Esophagus muscularis mucosa (tissue), 4 donors: ENCODE data around the gene NACA. TPM values are rescaled to one million over a fixed set of nuclear protein-coding genes. Genes with fewer than 3 reads are reported as not detected.

Experiments used
- DNase-seq: peaks from one replicate; pipeline ENCODE4 v3.0.0-alpha.2; 2017; ENCODE audit errors: extremely low spot score
- H3K27ac ChIP-seq, 4 donors: fragments of 200-600 bp; sonication (generic); replicated peaks in 1 of 4; 1 replicate in 3 of 4; 2 replicates in 1 of 4; pipeline ENCODE4 v1.5.1; 2016 to 2019; ENCODE audit warnings: mild to moderate bottlenecking in 1 of 4
- H3K27me3 ChIP-seq, 4 donors: fragments of 200-600 bp; sonication (generic); one replicate each; pipeline versions ENCODE4 v1.5.1 to v1.6.0; 2016 to 2019
- H3K36me3 ChIP-seq, 4 donors: fragments of 200-600 bp; sonication (generic); one replicate each; pipeline ENCODE4 v1.5.1; 2016 to 2019
- H3K4me1 ChIP-seq, 4 donors: fragments of 200-600 bp; sonication (generic); one replicate each; pipeline ENCODE4 v1.5.1; 2016 to 2019
- H3K4me3 ChIP-seq, 4 donors: fragments of 200-600 bp; sonication (generic); 1 replicate in 2 of 4; 2 replicates in 2 of 4; pipeline ENCODE4 v1.5.1; 2016 to 2019; ENCODE audit warnings: mild to moderate bottlenecking in 4 of 4, moderate library complexity in 1 of 4
- H3K9me3 ChIP-seq, 4 donors: fragments of 200-600 bp; sonication (generic); 1 replicate in 3 of 4; 2 replicates in 1 of 4; pipeline ENCODE4 v1.5.1; 2016 to 2019
- EP300 ChIP-seq: sonication (generic); formaldehyde crosslinking; IDR thresholded peaks from one replicate; pipeline ENCODE4 v1.6.1; 2017; ENCODE audit warnings: antibody characterized with exemption
- POLR2A ChIP-seq: fragments of 450-650 bp; IDR thresholded peaks from one replicate; pipeline ENCODE4 v1.6.1; 2017; ENCODE audit warnings: antibody characterized with exemption, moderate library complexity, mild to moderate bottlenecking, low read depth
- POLR2AphosphoS5 ChIP-seq, 2 donors: sonication (generic); formaldehyde crosslinking; IDR thresholded peaks; one replicate each; pipeline ENCODE4 v1.6.1; 2017; ENCODE audit warnings: antibody characterized with exemption in 2 of 2
- WGBS: methylation state at CpG from one replicate; pipeline ENCODE4 v1.1.5; 2018; 5-methylcytosine and 5-hydroxymethylcytosine counted together
- intact Hi-C: fragments of 100-400 bp; cut with DNase I; formaldehyde crosslinking; loops from one replicate; pipeline ENCODE4 v1.15.1; 2023
- total RNA-seq, 4 donors: library from RNA; depleted of rRNA; stranded (reverse); fragments of >200 nt; gene quantifications; one replicate each; pipeline versions ENCODE4 v1.1.0 to v1.2.1, GENCODE V29; 2016
- TF ChIP-seq, protein P1 (sequence below), 3 experiments: fragments of 200-600 bp in 2 of 3; fragments of 450-650 bp in 1 of 3; sonication (generic) in 2 of 3; IDR thresholded peaks; one replicate each; pipeline ENCODE4 v1.5.1; 2017 to 2019; ENCODE audit warnings: antibody characterized with exemption in 3 of 3, mild to moderate bottlenecking in 2 of 3, moderate library complexity in 1 of 3

The NACA gene
- total RNA-seq, 4 donors from 2014 or later = 913 to 1,477 (median 1,221) TPM

DNA sequence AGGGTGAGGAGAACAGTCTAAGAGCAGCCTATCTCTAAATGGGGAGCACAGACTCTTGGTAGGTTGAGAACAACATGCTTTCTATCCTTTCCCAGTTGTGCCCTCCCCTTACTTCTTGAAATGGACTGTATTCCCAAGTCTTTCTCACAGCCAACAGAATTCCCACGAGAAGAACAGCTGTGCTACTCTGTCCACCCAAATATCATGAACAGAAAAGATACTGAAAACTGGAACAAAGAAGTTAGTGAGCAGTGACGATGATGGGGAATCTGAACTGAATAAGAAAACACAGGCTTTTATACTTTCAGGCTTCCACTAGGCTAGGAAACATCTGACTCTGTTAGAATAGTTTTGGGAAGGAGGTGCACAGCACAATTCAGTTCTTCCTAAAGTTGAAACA is 3.4 kb downstream of the NACA start:
- Histone ChIP-seq H3K27ac (peak overlapping the region in 3 of 4 donors; percentile 13 to 95 (median 49)), H3K4me3 (peak overlapping the region in 3 of 4 donors; percentile 16 to 96 (median 83)), H3K27me3 (no peaks in the 10 kb centered on the region), H3K4me1 (peaks cover 76 to 85% (median 83%) of the 10 kb centered on the region in 4 donors), H3K9me3 (no peaks in the 10 kb centered on the region), H3K36me3 (peaks cover 8 to 52% (median 37%) of the 10 kb centered on the region in 4 donors)
- no peak for DNase-seq
- TF ChIP-seq POLR2A (no peak), POLR2AphosphoS5 (IDR thresholded peaks at IDR 0.05) (no peak), EP300 (no peak)
- TF ChIP-seq, protein P1, sequence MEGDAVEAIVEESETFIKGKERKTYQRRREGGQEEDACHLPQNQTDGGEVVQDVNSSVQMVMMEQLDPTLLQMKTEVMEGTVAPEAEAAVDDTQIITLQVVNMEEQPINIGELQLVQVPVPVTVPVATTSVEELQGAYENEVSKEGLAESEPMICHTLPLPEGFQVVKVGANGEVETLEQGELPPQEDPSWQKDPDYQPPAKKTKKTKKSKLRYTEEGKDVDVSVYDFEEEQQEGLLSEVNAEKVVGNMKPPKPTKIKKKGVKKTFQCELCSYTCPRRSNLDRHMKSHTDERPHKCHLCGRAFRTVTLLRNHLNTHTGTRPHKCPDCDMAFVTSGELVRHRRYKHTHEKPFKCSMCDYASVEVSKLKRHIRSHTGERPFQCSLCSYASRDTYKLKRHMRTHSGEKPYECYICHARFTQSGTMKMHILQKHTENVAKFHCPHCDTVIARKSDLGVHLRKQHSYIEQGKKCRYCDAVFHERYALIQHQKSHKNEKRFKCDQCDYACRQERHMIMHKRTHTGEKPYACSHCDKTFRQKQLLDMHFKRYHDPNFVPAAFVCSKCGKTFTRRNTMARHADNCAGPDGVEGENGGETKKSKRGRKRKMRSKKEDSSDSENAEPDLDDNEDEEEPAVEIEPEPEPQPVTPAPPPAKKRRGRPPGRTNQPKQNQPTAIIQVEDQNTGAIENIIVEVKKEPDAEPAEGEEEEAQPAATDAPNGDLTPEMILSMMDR (IDR thresholded peaks at IDR 0.05) = no peak
- WGBS = 27% methylated on average over 2 of the region's 2 CpGs
- intact Hi-C loops = no loop called here

DNA sequence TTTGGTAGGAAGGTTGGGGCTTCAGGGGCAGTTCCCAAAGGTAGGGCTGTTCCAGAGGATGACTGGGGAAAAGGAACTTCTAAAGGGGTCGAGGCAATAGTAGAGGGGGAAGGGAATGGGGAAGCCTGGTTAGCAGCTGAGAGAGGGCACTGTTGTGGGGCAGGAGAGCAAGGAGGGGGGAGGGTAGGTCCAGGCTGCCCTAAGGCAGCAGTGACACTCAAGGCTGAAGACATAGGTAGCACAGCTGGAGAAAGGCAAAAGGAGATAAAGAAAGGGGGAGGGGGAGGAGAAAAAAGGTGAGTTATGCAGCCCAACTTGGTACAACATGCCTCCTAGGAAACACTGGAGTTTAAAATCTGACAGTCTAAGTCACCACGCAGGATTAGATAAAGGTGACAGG is 3.9 kb downstream of the NACA start:
- H3K36me3 ChIP-seq = peaks cover 8 to 57% (median 42%) of the 10 kb centered on the region in 4 donors
- DNase-seq = no peak
- H3K4me3 ChIP-seq = peak overlapping the region in 1 of 4 donors; percentile 3
- H3K27ac ChIP-seq = peak overlapping the region in 2 of 4 donors; percentile 49 to 95
- peaks cover 79 to 87% (median 86%) of the 10 kb centered on the region in 4 donors for H3K4me1 ChIP-seq
- intact Hi-C loops = no loop called here
- H3K27me3 ChIP-seq = no peaks in the 10 kb centered on the region
- H3K9me3 ChIP-seq = no peaks in the 10 kb centered on the region
- WGBS = 51% methylated on average over 2 of the region's 2 CpGs
- TF ChIP-seq, protein P1 (IDR thresholded peaks at IDR 0.05) = no peak
- no peak for TF ChIP-seq POLR2AphosphoS5 (IDR thresholded peaks at IDR 0.05)
- TF ChIP-seq POLR2A = no peak
- no peak for TF ChIP-seq EP300

DNA sequence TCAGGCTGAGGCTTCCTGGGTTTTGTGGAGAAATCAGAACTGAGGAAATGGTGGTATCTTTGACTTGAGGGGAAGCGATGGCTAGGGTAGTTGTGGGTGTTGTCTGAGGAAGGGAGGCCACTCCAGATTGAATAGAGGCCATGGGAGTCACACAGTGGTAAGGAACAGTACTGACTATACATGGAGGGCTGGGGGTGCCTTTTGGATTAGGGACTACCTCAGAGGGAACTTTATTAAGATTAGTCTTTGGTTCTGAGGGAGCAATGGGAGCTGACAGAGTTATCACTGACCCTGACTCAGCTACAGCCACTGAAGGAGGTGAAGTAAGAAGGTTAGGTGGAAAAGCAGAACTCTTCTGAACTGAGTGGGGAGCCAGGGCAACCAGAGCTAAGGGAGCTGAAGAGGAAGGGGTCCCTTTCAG is 4.4 kb downstream of the NACA start:
- Histone ChIP-seq H3K27ac (peak overlapping the region in 1 of 4 donors; percentile 49), H3K4me3 (no peak overlapping the region), H3K36me3 (peaks cover 12 to 61% (median 45%) of the 10 kb centered on the region in 4 donors), H3K4me1 (peaks cover 74 to 87% (median 86%) of the 10 kb centered on the region in 4 donors), H3K27me3 (no peaks in the 10 kb centered on the region), H3K9me3 (no peaks in the 10 kb centered on the region)
- WGBS = 100% methylated on average over 1 of the region's 1 CpG
- no peak for TF ChIP-seq POLR2AphosphoS5 (IDR thresholded peaks at IDR 0.05)
- TF ChIP-seq POLR2A = no peak
- no peak for TF ChIP-seq EP300
- TF ChIP-seq, protein P1 (IDR thresholded peaks at IDR 0.05) = no peak
- intact Hi-C loops = no loop called here
- no peak for DNase-seq

DNA sequence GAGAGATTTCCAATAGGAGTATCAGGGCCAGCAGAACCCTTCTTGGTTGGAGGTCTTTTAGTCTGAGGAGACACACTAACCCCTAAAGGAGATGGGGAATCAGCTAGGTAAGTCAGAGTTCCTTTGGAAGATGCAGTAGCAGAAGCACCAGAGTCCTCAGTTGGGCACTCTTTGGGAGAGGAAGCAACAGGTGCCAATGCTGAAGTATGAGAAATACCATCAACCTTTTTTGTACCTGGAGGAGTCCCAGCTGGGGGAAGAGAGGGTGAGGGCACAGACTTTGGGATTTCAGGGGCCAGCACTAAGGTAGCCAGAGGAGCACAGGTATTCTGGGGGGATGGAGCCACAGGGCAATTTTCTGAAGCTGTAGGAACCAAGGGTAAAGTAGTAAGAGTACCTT is 6.0 kb downstream of the NACA start:
- TF ChIP-seq EP300 (no peak), POLR2AphosphoS5 (IDR thresholded peaks at IDR 0.05) (no peak), POLR2A (no peak)
- Histone ChIP-seq H3K36me3 (peaks cover 17 to 77% (median 57%) of the 10 kb centered on the region in 4 donors), H3K27ac (no peak overlapping the region), H3K4me3 (no peak overlapping the region), H3K27me3 (no peaks in the 10 kb centered on the region), H3K4me1 (peaks cover 74 to 95% (median 87%) of the 10 kb centered on the region in 4 donors), H3K9me3 (no peaks in the 10 kb centered on the region)
- DNase-seq = no peak
- intact Hi-C loops = no loop called here

DNA sequence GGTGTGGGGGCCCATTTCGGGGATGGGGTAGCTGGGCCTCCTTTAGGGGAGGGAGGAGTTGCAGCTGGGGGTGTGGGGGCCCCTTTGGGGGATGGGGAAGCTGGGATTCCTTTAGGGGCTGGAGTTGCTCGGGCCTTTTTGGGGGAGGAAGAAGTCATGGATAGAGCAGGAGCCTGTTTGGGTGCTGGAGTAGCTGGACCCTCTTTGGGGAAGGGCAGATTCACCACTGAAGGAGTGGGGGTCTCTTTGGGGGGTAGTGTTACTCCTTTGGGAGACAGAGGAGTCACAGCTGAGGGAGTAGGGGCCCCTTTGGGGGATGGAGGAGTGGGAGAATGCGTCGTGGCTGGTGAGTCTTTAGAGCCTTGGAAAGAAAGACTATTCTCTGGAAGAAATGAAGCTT is 6.5 kb downstream of the NACA start:
- TF ChIP-seq EP300 (no peak), POLR2AphosphoS5 (IDR thresholded peaks at IDR 0.05) (no peak)
- TF ChIP-seq, protein P1 (IDR thresholded peaks at IDR 0.05) = no peak
- Histone ChIP-seq H3K27me3 (no peaks in the 10 kb centered on the region), H3K27ac (no peak overlapping the region), H3K4me1 (peaks cover 73 to 90% (median 83%) of the 10 kb centered on the region in 4 donors), H3K9me3 (no peaks in the 10 kb centered on the region), H3K4me3 (no peak overlapping the region), H3K36me3 (peaks cover 21 to 81% (median 62%) of the 10 kb centered on the region in 4 donors)
- 50% methylated on average over 4 of the region's 4 CpGs for WGBS
- intact Hi-C loops = no loop called here
- no peak for DNase-seq
